HUES6 (cell line): ENCODE measurements around the gene CMTM7.
"Not testable (repeated sequence)": the region's sequence is repeated elsewhere in the genome, so short reads cannot be mapped to it uniquely, and the experiment has no call there.

ENCODE experiments used
- H3K27ac ChIP-seq: 2 replicates; pipeline ENCODE4 v1.7.0; 2013; ENCODE audit warnings: low read depth, mild to moderate bottlenecking, low read length, inconsistent platforms
- H3K27me3 ChIP-seq: 2 replicates; pipeline ENCODE4 v1.6.1; 2013; ENCODE audit warnings: low read length; ENCODE audit not compliant: control insufficient read depth, insufficient read depth
- H3K36me3 ChIP-seq: 2 replicates; pipeline ENCODE4 v1.6.1; 2013; ENCODE audit warnings: low read length; ENCODE audit not compliant: control insufficient read depth, insufficient read depth
- H3K4me1 ChIP-seq: 2 replicates; pipeline ENCODE4 v1.6.1; 2013; ENCODE audit warnings: low read length; ENCODE audit not compliant: control insufficient read depth, insufficient read depth
- H3K4me3 ChIP-seq: 2 replicates; pipeline ENCODE4 v1.5.1; 2013; ENCODE audit warnings: low read depth, low read length
- H3K9ac ChIP-seq: one replicate; pipeline ENCODE4 v1.6.1; 2013; ENCODE audit warnings: mild to moderate bottlenecking, low read length
- H3K9me3 ChIP-seq: 2 replicates; pipeline ENCODE4 v1.6.1; 2013; ENCODE audit warnings: low read depth, low read length; ENCODE audit not compliant: control insufficient read depth, insufficient read depth

The CMTM7 gene

GRCh38 chr3:32384938-32385337 is 6.7 kb upstream of the CMTM7 start:
- no peak overlapping the region for H3K27ac ChIP-seq
- no peaks in the 10 kb centered on the region for H3K27me3 ChIP-seq
- no peaks in the 10 kb centered on the region for H3K9me3 ChIP-seq
- peaks cover 5% of the 10 kb centered on the region; the same call in 1 of the 2 replicates for H3K4me1 ChIP-seq
- no peak overlapping the region for H3K9ac ChIP-seq
- no peaks in the 10 kb centered on the region for H3K36me3 ChIP-seq
- no peak overlapping the region for H3K4me3 ChIP-seq

GRCh38 chr3:32387512-32387911 is 4.1 kb upstream of the CMTM7 start:
- Histone ChIP-seq H3K4me1 (peaks cover 7% of the 10 kb centered on the region; the same call in 1 of the 2 replicates), H3K27ac (no peak overlapping the region), H3K4me3 (no peak overlapping the region), H3K9me3 (no peaks in the 10 kb centered on the region), H3K9ac (no peak overlapping the region), H3K27me3 (peaks cover 2% of the 10 kb centered on the region; the same call in 1 of the 2 replicates), H3K36me3 (no peaks in the 10 kb centered on the region)

GRCh38 chr3:32389577-32389976 is 2.1 kb upstream of the CMTM7 start:
- H3K9ac ChIP-seq, H3K4me3 ChIP-seq, H3K27ac ChIP-seq, H3K36me3 ChIP-seq, H3K9me3 ChIP-seq: not testable (repeated sequence)
- H3K27me3 ChIP-seq, result peaks cover 13% of the 10 kb centered on the region
- peaks cover 16% of the 10 kb centered on the region for H3K4me1 ChIP-seq

GRCh38 chr3:32392536-32393302 is 1.1 kb downstream of the CMTM7 start:
- Histone ChIP-seq H3K27ac (no peak overlapping the region; the same call in 1 of the 2 replicates), H3K4me1 (peaks cover 11% of the 10 kb centered on the region), H3K4me3 (peak overlapping the region; percentile 85), H3K9ac (peak overlapping the region; percentile 82), H3K36me3 (no peaks in the 10 kb centered on the region), H3K27me3 (peaks cover 13% of the 10 kb centered on the region), H3K9me3 (no peaks in the 10 kb centered on the region)

- H3K27ac ChIP-seq, result no peak overlapping the region
- H3K9me3 ChIP-seq, result no peaks in the 10 kb centered on the region
- H3K9ac ChIP-seq, result no peak overlapping the region
- H3K27me3 ChIP-seq, result peaks cover 13% of the 10 kb centered on the region
- H3K4me3 ChIP-seq, result no peak overlapping the region
- H3K4me1 ChIP-seq, result peaks cover 14% of the 10 kb centered on the region
- H3K36me3 ChIP-seq, result no peaks in the 10 kb centered on the region
Observed at GRCh38 chr3:32395496-32395895, 3.8 kb downstream of the CMTM7 start.

GRCh38 chr3:32397941-32398340 is 6.3 kb downstream of the CMTM7 start:
- Histone ChIP-seq H3K27ac (no peak overlapping the region), H3K27me3 (peaks cover 6% of the 10 kb centered on the region), H3K9ac (no peak overlapping the region), H3K9me3 (no peaks in the 10 kb centered on the region), H3K36me3 (no peaks in the 10 kb centered on the region), H3K4me1 (peaks cover 28% of the 10 kb centered on the region), H3K4me3 (no peak overlapping the region)

GRCh38 chr3:32398531-32398930 is 6.9 kb downstream of the CMTM7 start:
- H3K4me3 ChIP-seq, result no peak overlapping the region
- no peak overlapping the region for H3K9ac ChIP-seq
- H3K36me3 ChIP-seq, result no peaks in the 10 kb centered on the region
- H3K4me1 ChIP-seq, result peaks cover 28% of the 10 kb centered on the region
- H3K27me3 ChIP-seq, result 0 out of 2 replicates have a peak, but pooled peaks cover under 1% of the 10 kb centered on the region
- no peak overlapping the region for H3K27ac ChIP-seq
- no peaks in the 10 kb centered on the region for H3K9me3 ChIP-seq

- H3K36me3 ChIP-seq, result no peaks in the 10 kb centered on the region
- H3K27ac ChIP-seq, result no peak overlapping the region
- H3K9me3 ChIP-seq, result no peaks in the 10 kb centered on the region
- H3K27me3 ChIP-seq, result no peaks in the 10 kb centered on the region
- H3K9ac ChIP-seq, result no peak overlapping the region
- H3K4me1 ChIP-seq, result peaks cover 28% of the 10 kb centered on the region
- H3K4me3 ChIP-seq, result no peak overlapping the region
Observed at GRCh38 chr3:32399030-32399620, 7.5 kb downstream of the CMTM7 start.

GRCh38 chr3:32401126-32401525 is 9.5 kb downstream of the CMTM7 start:
- no peaks in the 10 kb centered on the region for H3K36me3 ChIP-seq
- peak overlapping the region; percentile 52 for H3K4me3 ChIP-seq
- peak overlapping the region; percentile 95 for H3K27ac ChIP-seq
- H3K4me1 ChIP-seq, result peaks cover 28% of the 10 kb centered on the region
- H3K9ac ChIP-seq, result peak overlapping the region; percentile 77
- H3K9me3 ChIP-seq, result no peaks in the 10 kb centered on the region
- H3K27me3 ChIP-seq, result no peaks in the 10 kb centered on the region

- peak overlapping the region; percentile 52 for H3K4me3 ChIP-seq
- no peaks in the 10 kb centered on the region for H3K36me3 ChIP-seq
- H3K27ac ChIP-seq, result peak overlapping the region; percentile 95
- no peaks in the 10 kb centered on the region for H3K9me3 ChIP-seq
- H3K9ac ChIP-seq, result peak overlapping the region; percentile 77
- H3K27me3 ChIP-seq, result no peaks in the 10 kb centered on the region
- peaks cover 30% of the 10 kb centered on the region for H3K4me1 ChIP-seq
Observed at GRCh38 chr3:32401556-32402081, 10.0 kb downstream of the CMTM7 start.

GRCh38 chr3:32403663-32404062 is 12.0 kb downstream of the CMTM7 start:
- no peak overlapping the region for H3K4me3 ChIP-seq
- H3K9ac ChIP-seq, result no peak overlapping the region
- H3K27me3 ChIP-seq, result no peaks in the 10 kb centered on the region
- no peaks in the 10 kb centered on the region for H3K36me3 ChIP-seq
- H3K27ac ChIP-seq, result no peak overlapping the region
- peaks cover 35% of the 10 kb centered on the region for H3K4me1 ChIP-seq
- H3K9me3 ChIP-seq, result no peaks in the 10 kb centered on the region
